DMS114 treated with DMSO at 0.1 percent for 48 hours (cell line): ENCODE results near the gene CEBPZ.
A peak's percentile ranks its signal among the peaks of the same experiment; 100 is the strongest.
"Not testable (repeated sequence)": the region's sequence is repeated elsewhere in the genome, so short reads cannot be mapped to it uniquely, and the experiment has no call there.

Experiments
- DNase-seq: peaks from one replicate; lab custom pipeline; 2025; ENCODE audit not compliant: unreplicated experiment; lab: John Stamatoyannopoulos, UW

CEBPZ gene, protein sequence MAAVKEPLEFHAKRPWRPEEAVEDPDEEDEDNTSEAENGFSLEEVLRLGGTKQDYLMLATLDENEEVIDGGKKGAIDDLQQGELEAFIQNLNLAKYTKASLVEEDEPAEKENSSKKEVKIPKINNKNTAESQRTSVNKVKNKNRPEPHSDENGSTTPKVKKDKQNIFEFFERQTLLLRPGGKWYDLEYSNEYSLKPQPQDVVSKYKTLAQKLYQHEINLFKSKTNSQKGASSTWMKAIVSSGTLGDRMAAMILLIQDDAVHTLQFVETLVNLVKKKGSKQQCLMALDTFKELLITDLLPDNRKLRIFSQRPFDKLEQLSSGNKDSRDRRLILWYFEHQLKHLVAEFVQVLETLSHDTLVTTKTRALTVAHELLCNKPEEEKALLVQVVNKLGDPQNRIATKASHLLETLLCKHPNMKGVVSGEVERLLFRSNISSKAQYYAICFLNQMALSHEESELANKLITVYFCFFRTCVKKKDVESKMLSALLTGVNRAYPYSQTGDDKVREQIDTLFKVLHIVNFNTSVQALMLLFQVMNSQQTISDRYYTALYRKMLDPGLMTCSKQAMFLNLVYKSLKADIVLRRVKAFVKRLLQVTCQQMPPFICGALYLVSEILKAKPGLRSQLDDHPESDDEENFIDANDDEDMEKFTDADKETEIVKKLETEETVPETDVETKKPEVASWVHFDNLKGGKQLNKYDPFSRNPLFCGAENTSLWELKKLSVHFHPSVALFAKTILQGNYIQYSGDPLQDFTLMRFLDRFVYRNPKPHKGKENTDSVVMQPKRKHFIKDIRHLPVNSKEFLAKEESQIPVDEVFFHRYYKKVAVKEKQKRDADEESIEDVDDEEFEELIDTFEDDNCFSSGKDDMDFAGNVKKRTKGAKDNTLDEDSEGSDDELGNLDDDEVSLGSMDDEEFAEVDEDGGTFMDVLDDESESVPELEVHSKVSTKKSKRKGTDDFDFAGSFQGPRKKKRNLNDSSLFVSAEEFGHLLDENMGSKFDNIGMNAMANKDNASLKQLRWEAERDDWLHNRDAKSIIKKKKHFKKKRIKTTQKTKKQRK

GRCh38 chr2:37231241-37232130, at the start of gene CEBPZ, which contains the start of gene NDUFAF7:
Gene CEBPZ, minus strand, starts transcription at chr2:37231596. Its CDS starts 29 bp downstream, at chr2:37231567.
Gene NDUFAF7, plus strand, starts transcription at chr2:37231658. Its CDS starts 48 bp downstream, at chr2:37231706.
- peak; percentile 86 for DNase-seq

DNA sequence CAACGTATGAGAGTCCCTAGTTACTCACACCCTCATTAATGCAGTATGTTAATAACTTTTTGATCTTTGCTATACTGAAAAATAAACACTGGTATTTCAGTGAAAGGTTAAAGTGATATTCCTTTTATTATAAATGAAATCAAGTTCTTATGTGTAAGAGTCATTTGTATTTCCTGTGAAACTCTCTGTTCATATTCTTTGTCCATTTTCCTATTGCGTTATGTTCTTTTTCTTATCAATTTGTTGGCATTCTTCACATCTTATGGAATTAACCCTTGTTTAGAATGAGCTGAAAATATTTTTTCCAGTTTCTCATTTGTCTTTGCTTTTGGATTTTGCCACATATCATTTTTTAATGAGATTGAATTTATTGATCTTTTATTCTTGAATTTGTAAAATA, 44.9 kb upstream of the CEBPZ start:
- DNase-seq = no peak

GRCh38 chr2:37274359-37274965, 43.1 kb upstream of the CEBPZ start:
- DNase-seq = no peak

GRCh38 chr2:37271376-37272067, 40.1 kb upstream of the CEBPZ start:
- DNase-seq = no peak

DNA sequence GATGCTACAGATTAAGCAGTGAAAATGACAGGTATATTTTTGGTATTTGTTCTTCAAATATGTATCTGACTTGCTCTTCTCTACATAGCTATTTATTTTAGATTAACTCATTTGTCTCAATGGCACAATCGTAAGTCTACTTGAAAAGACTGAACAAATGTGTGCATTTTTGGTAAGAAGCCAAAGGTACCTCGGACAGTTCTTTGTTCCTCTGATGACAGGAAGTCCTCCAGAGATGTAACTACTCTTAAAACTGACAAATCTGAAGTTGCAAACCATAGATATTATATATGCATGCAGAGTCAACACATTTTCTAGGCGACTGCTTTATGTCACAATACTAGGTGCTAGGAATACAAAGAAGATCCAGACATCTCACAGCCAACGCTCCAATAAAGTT, 36.7 kb upstream of the CEBPZ start:
- no peak for DNase-seq

- no peak for DNase-seq
Measured at GRCh38 chr2:37267685-37268084, 36.3 kb upstream of the CEBPZ start.

DNA sequence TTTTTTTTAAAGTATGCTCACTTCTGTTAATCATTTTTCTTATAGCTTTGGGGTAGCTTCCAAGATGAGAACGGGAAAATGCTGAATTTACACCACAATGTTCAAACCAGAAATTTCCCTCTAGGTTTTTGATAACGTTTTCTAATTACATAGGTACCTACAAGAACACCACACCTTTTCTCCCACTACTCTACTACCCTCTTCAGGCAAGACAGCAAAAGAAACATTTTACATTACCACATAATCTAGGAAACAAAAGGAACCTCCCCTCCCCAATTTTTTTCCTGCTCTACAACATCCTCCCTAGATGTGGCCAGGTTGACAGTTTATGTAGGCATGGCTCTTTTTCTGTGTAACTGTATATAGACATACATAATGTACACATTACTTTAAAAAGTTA, 32.4 kb upstream of the CEBPZ start:
- DNase-seq = no peak

DNA sequence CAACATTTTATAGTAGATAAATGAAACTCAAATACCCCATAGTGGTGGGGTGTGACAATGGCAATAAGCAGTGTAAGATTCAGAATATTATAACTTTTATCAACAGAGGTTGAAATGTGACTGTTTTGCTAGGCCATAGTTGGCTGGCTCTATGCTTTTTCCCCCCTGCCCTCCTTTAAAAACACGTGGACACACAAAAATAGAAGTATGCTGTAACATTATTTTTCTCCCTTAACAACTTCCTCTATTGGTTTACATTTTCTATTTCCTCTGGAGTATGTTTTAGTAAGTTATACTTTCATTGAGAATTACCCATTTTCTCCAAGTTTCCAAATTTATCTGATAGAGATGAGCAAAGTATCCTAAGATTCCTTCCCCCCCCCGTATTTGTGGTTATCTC, 31.1 kb upstream of the CEBPZ start:
- no peak for DNase-seq

- no peak for DNase-seq
Measured at GRCh38 chr2:37250869-37251740, 19.7 kb upstream of the CEBPZ start.

DNA sequence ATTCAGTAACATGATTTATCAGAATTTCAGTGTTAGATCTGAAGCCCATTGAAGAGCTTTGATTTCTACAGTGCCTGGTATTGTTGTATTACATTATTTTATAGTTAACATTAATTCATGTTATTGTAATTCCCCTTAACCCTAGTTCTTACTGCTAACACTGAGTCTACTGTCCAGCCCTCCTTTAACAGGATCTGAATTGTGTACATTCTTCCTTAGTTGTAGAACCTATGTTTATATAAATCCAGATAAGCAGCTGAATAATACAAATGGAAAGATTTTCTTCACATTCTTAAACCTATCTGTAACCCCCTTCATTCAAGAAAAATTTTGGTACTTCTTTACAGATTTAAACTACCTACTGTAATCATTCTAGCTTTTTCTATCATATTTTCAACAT, 14.8 kb upstream of the CEBPZ start:
- DNase-seq = no peak

DNA sequence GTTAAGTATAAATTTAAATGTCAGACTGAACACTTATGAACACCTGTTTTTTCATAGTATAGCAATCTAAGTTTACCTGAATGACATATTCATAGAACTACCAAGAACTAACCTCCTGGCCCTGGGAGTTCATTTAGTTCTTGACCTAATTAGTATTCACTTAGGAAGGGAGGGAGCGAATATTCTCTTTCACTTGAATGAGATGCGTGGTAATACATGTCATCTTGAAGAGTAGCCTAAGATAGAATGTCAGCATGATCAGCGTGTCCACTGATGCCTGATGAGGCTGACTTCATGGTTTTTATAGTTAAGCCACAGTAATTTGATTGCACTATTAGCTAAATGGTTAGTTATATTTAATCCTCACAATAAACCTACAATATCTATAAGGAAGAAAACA, 13.4 kb upstream of the CEBPZ start:
- DNase-seq = no peak

DNA sequence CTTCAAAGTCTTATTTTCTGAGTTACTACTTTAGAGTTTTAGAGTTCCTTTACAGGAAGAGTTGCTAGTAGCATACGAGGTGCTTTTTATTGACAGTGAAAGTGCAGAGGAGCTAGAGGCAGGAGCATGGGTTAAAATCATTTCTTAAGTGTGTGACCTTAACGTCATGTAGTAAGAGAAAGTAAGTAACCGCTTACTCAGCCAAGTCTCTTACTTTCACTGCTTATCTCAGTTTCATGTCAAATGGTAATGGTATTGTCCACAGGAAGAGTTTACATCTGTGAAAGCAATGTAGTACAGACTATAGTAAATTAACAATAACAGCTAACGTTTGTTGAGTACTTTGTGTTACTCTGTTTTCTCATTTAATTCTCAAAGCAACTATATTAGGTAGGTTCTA, 12.6 kb upstream of the CEBPZ start:
- DNase-seq = no peak

GRCh38 chr2:37243435-37243834, 12.0 kb upstream of the CEBPZ start:
- no peak for DNase-seq

DNA sequence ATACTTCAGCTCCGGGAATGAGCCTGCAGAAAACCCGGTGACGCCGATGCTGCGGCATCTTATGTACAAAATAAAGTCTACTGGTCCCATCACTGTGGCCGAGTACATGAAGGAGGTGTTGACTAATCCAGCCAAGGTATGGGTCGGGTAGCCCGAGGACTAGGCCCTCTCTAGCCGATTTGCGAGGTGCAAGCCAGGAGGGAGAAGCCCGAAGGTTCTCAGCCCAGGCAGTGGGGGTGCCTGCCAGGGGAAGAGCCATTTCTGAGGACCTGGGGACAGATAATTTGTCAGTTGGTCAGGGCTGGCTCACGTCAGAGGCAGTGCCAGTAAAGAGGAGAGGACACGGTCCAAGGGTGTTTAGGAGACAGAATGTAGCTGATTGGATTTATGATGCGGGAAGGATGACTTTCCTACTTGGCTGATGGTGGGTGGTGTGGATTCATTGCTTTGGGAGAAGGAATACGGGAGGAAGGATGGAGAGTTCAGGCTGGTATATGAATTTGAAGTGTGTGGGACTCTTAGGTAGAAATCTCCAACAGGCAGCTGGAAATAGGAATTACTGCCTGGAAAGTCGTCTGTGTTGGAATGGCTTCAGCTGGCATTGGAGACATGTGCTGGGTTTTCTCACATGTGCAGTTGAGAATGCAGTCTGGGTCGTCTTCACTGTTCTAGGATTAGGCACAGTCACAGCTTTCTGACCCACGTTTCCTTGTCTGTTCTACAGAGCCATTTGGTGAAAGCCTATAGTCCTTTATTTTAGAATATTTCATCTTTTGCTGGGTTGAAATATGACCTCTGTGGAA, 936 bp upstream of the CEBPZ start:
- no peak for DNase-seq

GRCh38 chr2:37230581-37230980, 815 bp downstream of the CEBPZ start:
- DNase-seq = no peak

DNA sequence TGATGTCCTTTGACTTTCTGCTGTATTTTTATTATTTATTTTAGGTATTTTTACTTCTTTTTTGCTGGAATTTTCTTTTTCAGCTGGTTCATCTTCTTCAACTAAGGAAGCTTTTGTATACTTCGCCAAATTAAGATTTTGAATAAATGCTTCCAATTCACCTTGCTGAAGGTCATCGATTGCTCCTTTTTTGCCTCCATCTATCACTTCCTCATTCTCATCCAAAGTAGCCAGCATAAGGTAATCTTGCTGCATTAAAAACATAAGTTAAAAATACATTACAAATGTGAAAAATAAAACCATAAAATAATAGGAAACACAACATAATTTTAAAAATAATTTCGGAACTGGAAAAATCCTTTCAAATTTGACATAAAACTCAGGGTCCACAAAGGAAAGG, 2.6 kb downstream of the CEBPZ start:
- DNase-seq = no peak

GRCh38 chr2:37226863-37227262, 4.5 kb downstream of the CEBPZ start:
- DNase-seq = no peak

- DNase-seq = not testable (repeated sequence)
Measured at GRCh38 chr2:37225129-37225528, 6.3 kb downstream of the CEBPZ start.
